Hematopoietic multipotent progenitor cell treated with erythropoietin and hydrocortisone succinate and interleukin-3 and kit ligand, for 8 days (in vitro differentiated cells): ENCODE results near the gene PFKFB1.

Experiments used
- DNase-seq: peaks from one replicate; pipeline ENCODE4 v3.0.0-alpha.2; 2015

Gene PFKFB1

DNA sequence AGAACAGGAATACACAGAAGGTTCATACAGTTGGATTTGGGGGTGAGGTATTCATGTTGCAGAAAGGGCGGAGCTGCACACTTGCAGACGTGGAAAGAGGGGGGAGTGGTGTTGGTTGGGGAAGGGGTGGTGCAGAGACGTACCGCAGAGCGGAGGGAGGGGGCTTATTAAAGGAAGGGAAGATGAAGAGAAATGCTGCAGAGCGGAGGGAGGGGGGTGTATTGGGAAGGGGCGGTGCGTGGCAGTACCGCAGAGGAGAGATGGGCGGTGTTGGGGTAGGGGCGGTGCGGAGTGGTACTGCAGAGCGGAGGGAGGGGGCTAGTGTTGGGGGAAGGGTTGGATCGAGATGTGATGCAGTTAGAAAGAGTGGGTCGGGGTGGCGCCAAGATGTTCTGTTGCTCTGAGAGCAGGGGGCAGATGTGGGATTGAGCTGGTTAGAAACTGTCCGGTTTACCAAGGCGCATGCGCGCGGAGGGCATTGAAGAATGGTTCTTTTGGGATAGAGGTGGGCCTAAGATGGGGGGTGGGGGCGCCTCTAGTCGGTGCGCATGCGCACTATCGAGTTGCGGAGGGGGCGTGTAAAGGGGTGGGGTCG lies 72.5 kb downstream of the PFKFB1 start:
- peak; percentile 59 for DNase-seq

DNA sequence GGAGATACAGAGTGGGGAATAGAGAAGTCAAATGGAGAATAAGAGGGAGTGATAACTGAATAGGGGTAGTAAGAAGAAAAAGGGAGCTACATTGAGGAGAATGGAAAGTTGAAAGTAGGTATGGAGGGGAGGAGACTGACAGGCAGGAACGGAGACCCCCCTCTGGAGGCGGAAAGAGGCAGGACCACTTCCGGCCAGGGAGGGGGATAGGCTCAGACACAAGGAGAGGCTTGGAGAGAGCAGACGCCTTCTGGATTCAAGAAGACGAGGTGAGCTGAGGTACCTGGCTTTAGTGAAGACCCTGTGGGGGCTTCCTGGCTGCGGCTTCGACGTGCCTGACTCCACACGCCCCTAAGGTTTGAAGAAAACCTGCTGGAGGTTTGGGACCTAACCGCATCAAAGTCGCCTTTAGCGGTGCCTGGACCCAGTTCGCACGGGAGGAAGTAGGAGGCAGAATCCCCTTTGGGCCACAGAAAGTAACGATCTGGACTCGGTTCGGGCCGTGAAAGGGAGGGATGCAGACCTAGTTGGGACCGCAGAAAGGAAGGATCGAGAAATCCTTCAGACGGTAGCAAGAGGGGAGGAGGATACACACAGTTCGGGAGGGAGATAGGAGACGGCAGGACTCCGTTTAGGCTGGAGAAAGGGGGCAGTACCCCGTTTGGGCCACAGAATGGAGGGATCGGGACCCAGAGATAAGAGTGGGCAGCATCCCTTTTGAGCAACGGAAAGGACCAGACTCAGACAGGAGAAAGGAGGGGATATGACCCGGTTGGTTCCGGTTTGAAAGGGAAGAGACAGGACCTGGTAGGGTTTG lies 73.2 kb downstream of the PFKFB1 start, which contains the start of gene TRO:
Gene TRO, plus strand, starts transcription at position 215 of the 817 bp plus-strand sequence. CDS start 1,423 bp downstream, outside the sequence.
- no peak for DNase-seq

DNA sequence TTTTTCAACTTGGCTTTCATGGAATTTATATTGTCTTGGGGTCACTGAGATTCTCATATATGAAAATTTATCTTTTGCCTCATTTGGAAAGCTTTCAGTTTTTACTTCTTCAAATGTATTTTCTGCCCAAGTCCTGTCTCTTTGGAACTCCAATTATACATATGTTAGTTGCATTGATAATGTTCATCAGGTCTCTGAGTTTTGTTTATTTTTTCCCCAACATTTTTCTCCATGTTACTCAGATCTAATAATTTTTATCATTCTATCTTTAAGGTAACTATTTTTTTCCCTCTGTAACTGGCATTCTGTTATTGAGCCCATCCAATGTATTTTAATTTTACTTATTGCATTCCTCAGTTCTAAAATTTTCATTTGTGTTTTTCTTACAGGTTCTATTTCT lies 84.0 kb downstream of the PFKFB1 start:
- DNase-seq, result no peak

DNA sequence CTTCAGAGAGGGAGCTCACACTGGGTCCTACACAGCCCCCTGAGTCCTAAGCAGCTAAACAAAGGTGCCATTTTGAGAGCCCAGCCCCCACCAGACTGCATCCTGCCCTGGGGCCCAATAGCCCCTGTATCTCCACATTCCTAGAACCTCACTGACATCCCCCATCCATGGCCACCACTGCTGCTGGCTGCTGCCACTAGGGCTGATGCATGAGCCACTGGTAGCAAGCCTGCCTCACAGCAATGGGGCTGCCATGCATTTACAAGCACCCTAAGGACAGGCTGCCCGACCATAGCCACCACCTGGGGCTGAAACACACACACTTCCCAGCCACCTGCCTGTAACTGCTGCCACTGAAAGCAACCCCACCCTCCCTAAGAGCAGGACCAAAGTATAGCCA lies 99.8 kb downstream of the PFKFB1 start:
- DNase-seq, result no peak

DNA sequence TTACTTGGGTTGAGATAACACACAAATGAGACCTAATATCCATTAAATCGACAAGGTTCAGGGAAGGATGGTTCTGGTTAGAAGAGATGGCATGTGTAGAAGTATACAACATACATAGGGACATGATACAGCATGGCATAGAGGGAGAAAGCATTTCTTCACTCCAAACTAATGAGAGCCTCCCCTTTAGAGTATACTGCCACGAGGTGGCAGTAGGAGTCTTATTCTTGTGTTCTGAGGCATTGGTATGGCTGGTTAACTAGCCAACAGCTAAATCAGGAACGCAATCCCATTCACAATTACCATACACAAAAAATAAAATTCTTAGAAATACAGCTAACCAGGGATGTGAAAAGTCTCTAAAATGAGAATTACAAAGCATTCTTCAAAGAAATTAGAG lies 102.4 kb downstream of the PFKFB1 start:
- DNase-seq, result peak; percentile 71

DNA sequence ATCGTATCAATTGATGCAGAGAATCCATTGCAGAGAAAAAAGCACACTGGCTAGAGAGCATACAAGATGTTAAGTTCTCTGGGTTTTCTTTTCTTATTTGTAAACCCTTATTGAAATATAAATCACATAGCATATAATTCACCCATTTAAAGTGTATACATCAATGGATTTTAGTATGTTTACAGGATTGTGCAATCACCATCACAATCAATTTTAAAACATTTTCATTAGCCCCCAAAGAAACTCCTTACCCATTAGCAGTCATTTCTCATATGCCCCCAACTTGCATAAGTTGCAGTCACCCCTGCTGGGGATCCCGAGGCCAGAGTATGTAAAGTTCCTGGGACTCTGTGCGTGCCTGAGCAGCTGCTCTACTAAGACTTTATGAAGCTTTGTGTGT lies 108.2 kb downstream of the PFKFB1 start:
- DNase-seq, result no peak
